ENCODE data around the gene PPIA.
"Not testable (repeated sequence)": the region's sequence is repeated elsewhere in the genome, so short reads cannot be mapped to it uniquely, and the experiment has no call there.

PPIA gene

DNA sequence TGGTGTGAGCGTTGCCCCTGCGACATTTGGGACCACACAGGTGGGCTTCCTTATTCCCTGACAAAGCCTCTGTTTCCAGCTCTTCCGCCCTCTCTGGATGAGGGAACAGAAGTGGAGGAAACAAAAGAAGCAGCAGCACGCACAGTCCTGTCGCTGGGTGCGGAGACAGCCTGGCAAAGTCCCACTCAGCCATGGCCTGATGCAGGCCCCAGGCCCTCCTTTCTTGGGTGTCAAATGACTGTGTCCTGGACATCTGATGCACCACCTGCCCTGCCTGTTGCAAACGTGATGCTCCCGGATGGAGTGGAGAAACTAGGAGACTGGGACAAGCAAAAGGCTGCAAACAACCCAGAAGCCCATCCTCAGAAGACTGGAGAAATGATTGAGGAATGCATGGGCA is 27.1 kb upstream of the PPIA start:
- Mint-ChIP-seq H3K27ac (peak overlapping the region; percentile 26), H3K27me3 (no peaks in the 10 kb centered on the region), H3K9me3 (no peaks in the 10 kb centered on the region), H3K4me1 (ENCODE audit: low read depth) (peaks cover 37% of the 10 kb centered on the region), H3K4me3 (no peak overlapping the region), H3K36me3 (ENCODE audit: low read depth) (peaks cover 52% of the 10 kb centered on the region)
- no peak for DNase-seq

DNA sequence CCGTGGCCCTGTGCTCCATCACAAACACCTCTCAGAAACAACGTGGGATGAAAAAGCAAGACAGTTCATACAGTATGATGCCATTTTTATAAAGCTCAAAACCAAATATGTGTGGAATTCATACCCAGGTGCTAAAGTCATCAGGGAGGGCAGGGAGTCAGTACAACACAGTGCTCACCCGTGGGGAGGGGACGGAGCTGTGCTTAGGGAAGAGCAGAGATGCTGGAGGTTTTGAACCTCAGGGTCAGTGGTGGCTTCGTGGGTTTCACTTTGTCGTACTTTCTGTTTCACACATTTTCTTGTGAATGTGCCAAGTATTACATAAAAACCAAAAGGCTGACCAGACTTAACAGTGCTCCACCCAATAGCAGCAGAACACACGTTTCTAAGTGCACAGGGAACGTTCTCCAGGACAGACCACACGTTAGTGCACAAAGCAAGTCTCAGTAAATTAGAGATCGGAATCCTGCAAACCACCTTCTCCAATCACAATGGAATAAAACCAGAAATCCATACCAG is 26.6 kb upstream of the PPIA start:
- no peak for DNase-seq
- H3K27ac Mint-ChIP-seq, result peak overlapping the region; percentile 26

DNA sequence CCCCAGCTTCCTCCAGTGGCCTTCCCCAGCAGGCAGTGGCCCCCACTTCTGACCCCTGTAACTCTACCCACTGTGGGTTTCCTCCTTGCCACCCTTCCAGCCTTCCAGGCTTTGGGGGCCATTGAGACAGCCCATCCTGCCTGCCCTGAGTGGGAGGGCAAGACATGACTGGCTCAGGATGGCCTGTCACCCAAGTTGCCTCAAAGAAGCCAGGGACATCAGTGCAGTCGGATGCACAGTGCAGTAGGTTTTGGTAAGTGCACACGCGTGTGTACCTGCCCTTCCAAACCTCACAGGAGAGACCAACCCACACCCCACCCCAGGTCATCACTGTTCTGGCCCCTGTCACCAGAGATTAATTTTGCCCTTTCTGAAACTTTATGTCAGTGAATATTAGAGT is 25.1 kb upstream of the PPIA start:
- H3K4me1 Mint-ChIP-seq (ENCODE audit: low read depth), result peaks cover 37% of the 10 kb centered on the region
- H3K27me3 Mint-ChIP-seq, result no peaks in the 10 kb centered on the region
- no peak for DNase-seq
- no peak overlapping the region for H3K27ac Mint-ChIP-seq
- peaks cover 32% of the 10 kb centered on the region for H3K36me3 Mint-ChIP-seq (ENCODE audit: low read depth)
- H3K4me3 Mint-ChIP-seq, result no peak overlapping the region
- no peaks in the 10 kb centered on the region for H3K9me3 Mint-ChIP-seq

More for the DNA sequence above, 26.6 kb upstream of the PPIA start:
- H3K27me3 Mint-ChIP-seq, result no peaks in the 10 kb centered on the region
- H3K36me3 Mint-ChIP-seq (ENCODE audit: low read depth), result peaks cover 47% of the 10 kb centered on the region
- H3K4me1 Mint-ChIP-seq (ENCODE audit: low read depth), result peaks cover 37% of the 10 kb centered on the region
- no peaks in the 10 kb centered on the region for H3K9me3 Mint-ChIP-seq
- no peak overlapping the region for H3K4me3 Mint-ChIP-seq

DNA sequence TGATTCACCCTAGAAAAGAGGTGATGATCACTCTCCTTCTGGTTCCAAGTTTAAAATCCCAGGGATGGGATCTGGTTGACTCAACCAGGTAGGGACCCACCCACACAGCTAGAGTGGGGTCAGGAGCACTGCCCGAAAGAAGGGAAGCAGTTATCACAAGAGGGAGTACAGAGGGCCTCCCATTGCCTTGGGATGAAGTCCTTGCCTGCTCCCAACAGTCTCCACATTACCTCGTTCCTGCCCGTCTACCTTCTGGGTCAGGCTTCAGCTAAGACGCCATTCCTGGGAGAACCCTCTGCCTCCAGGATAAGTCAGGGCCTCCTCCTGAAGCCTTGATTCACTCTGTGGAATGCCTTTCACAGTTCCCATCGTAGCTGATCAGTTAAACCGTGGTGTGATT is 24.0 kb upstream of the PPIA start:
- no peak overlapping the region for H3K4me3 Mint-ChIP-seq
- peaks cover 35% of the 10 kb centered on the region for H3K4me1 Mint-ChIP-seq (ENCODE audit: low read depth)
- H3K36me3 Mint-ChIP-seq (ENCODE audit: low read depth), result peaks cover 21% of the 10 kb centered on the region
- H3K27ac Mint-ChIP-seq, result no peak overlapping the region
- DNase-seq, result no peak
- no peaks in the 10 kb centered on the region for H3K9me3 Mint-ChIP-seq
- no peaks in the 10 kb centered on the region for H3K27me3 Mint-ChIP-seq

DNA sequence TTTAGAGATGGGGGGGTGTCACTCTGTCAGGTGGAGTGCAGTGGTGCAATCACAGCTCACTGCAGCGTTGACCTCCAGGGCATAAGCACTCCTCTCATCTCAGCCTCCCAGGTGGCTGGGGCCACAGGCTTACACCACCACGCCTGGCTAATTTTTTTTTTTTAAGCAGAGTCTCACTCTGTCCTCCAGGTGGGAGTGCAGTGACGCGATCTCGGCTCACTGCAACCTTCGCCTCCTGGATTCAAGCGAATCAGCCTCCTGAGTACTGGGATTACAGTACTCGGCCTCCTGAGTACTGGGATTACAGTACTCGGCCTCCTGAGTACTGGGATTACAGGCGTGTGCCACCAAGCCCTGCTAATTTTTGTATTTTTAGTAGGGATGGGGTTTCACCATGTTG is 23.6 kb upstream of the PPIA start:
- Mint-ChIP-seq H3K36me3 (ENCODE audit: low read depth) (peaks cover 17% of the 10 kb centered on the region), H3K4me1 (ENCODE audit: low read depth) (peaks cover 31% of the 10 kb centered on the region), H3K4me3 (no peak overlapping the region), H3K27me3 (no peaks in the 10 kb centered on the region), H3K9me3 (no peaks in the 10 kb centered on the region), H3K27ac (no peak overlapping the region)
- no peak for DNase-seq

DNA sequence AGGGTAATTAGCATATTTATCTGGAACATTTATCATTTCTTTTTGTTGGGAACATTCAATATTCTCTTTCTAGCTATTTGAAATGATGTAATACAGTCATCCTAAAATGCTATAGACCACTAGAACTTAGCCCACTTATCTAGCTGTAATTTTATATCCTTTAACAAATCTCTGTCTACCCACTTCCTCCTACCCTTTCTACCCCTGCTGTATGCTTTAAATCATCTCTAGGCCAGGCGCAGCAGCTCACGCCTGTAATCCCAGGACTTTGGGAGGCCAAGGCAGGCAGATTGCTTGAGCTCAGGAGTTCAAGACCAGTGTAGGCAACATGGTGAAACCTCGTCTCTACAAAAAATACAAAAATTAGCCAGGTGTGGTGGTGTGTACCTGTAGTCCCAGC is 22.0 kb upstream of the PPIA start:
- not testable (repeated sequence) for H3K9me3 Mint-ChIP-seq; H3K36me3 Mint-ChIP-seq (ENCODE audit: low read depth); DNase-seq; H3K27ac Mint-ChIP-seq; H3K27me3 Mint-ChIP-seq; H3K4me3 Mint-ChIP-seq
- H3K4me1 Mint-ChIP-seq (ENCODE audit: low read depth), result peaks cover 15% of the 10 kb centered on the region

DNA sequence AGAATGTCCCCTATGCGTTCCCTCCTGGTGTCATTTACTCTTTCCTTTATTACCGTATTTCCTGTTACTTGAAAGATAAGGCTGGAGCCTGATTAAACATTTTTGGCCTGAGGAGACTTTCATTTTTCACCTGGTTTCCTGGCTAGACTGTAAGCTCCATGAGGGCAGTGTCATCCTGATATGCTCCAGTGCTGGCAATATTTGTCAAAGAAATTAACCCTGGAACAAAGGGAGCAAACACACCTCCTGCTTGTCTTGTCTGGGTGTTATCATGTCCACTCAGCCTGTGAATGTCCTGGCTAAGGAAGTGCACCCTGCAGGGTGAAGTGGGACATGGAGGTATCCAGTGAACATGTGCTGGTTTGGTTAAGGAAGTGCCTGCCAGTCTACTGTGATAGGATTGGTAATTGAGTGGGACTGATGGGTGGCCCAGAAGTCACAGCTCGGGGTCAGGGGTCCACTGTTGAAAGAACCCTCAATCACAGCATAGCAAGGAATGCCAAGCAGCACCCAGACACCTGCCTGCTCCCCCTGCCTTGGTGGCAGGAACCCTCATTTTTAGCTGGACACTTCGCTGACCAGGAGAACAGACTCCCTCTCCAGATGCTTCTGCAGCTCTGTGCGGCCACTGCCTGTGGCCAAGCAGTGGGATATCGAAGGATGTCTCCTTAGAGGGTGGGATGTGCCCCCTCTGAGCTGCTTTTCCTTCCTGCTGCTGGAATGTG is 20.9 kb upstream of the PPIA start:
- no peaks in the 10 kb centered on the region for H3K9me3 Mint-ChIP-seq
- no peak overlapping the region for H3K27ac Mint-ChIP-seq
- DNase-seq, result no peak
- no peak overlapping the region for H3K4me3 Mint-ChIP-seq
- H3K36me3 Mint-ChIP-seq (ENCODE audit: low read depth), result no peaks in the 10 kb centered on the region
- H3K27me3 Mint-ChIP-seq, result no peaks in the 10 kb centered on the region
- H3K4me1 Mint-ChIP-seq (ENCODE audit: low read depth), result peaks cover 6% of the 10 kb centered on the region

DNA sequence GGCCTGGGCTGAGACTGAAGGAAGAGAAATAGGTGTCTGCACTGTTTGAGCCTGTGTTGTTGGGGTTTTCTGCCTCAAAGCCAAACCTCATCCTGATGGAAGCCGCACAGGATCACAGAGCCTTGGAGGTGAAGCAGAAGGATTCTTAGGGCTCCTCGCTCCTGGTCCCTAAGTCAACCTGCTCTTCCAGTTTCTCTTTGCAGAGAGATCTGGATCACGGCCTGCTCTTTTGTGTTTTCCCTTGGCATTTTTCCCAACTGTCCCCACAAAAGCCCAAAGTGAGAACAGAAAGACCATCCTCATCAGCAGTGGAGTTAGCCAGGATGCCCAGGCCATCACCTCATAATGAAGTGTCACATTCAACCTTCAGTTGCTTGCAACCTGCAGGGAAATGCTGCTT is 20.3 kb upstream of the PPIA start:
- H3K27ac Mint-ChIP-seq, result no peak overlapping the region

DNA sequence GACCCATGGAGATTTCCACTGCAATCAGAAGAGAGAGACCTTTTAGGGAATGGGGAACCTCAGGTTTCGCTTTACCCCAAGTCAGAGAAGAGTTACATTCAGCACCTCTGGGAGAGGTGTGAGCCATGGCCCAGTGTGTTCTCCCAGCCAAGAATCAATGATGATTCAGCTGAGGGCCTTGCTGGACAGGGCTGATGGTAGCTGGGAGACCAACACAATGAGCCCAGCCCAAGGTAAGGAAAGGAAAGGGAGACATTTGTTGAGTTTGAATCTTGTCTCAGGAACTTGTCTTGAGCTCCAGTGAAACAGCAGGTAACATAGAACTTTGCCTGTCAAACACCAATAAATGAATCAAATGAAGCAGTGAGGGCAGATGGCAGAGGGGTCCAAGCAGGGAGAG is 14.0 kb upstream of the PPIA start:
- H3K36me3 Mint-ChIP-seq (ENCODE audit: low read depth), result no peaks in the 10 kb centered on the region
- H3K9me3 Mint-ChIP-seq, result peaks cover 5% of the 10 kb centered on the region
- no peaks in the 10 kb centered on the region for H3K27me3 Mint-ChIP-seq
- no peak overlapping the region for H3K27ac Mint-ChIP-seq
- H3K4me1 Mint-ChIP-seq (ENCODE audit: low read depth), result no peaks in the 10 kb centered on the region
- DNase-seq, result no peak
- no peak overlapping the region for H3K4me3 Mint-ChIP-seq

More for the DNA sequence above, 20.3 kb upstream of the PPIA start:
- Mint-ChIP-seq H3K27me3 (no peaks in the 10 kb centered on the region), H3K4me3 (no peak overlapping the region), H3K36me3 (ENCODE audit: low read depth) (no peaks in the 10 kb centered on the region), H3K4me1 (ENCODE audit: low read depth) (peaks cover 3% of the 10 kb centered on the region), H3K9me3 (no peaks in the 10 kb centered on the region)
- no peak for DNase-seq

DNA sequence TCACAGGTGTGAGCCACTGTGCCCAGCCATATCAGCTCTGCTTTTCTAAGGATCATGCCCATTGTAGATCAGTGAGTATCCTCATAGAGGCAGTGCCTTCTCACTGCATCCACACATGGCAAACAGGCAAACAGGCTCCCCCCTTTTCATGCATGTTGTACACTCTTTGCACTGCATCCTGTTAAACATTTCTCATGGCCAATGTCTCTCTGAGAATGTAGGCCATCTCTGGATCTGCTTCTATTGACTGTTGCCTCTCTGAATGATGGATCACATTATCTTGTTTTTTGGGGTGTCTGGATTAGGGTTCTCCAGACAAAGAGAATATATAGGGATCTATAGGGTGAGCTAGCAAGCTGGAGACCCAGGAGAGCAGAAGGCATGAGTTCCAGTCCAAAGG is 13.1 kb upstream of the PPIA start:
- Mint-ChIP-seq H3K4me1 (ENCODE audit: low read depth) (no peaks in the 10 kb centered on the region), H3K9me3 (peaks cover 5% of the 10 kb centered on the region), H3K27me3 (no peaks in the 10 kb centered on the region), H3K27ac (no peak overlapping the region), H3K4me3 (no peak overlapping the region), H3K36me3 (ENCODE audit: low read depth) (no peaks in the 10 kb centered on the region)
- no peak for DNase-seq

DNA sequence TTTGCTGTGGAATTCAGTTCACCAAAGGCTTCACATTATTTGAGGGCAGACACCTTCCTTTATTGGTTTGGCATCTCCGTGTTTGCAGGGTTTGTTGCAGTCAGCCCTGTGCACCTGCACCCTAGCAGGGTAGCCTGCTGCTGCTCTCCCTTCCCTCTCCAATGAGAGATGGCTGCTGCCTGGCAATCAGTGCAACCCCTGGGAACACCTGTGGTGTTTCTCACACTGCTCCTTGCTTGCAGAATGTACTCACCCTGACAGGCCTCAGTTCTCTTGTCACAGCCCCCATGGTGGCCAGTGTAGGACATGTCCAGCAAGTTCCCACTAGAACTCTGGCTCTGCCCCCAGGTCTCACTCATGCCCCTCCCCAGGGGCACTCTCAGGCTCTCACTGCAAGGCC is 12.1 kb upstream of the PPIA start:
- Mint-ChIP-seq H3K27ac (no peak overlapping the region), H3K4me3 (no peak overlapping the region), H3K9me3 (peaks cover 5% of the 10 kb centered on the region), H3K36me3 (ENCODE audit: low read depth) (no peaks in the 10 kb centered on the region), H3K4me1 (ENCODE audit: low read depth) (no peaks in the 10 kb centered on the region), H3K27me3 (no peaks in the 10 kb centered on the region)
- no peak for DNase-seq

DNA sequence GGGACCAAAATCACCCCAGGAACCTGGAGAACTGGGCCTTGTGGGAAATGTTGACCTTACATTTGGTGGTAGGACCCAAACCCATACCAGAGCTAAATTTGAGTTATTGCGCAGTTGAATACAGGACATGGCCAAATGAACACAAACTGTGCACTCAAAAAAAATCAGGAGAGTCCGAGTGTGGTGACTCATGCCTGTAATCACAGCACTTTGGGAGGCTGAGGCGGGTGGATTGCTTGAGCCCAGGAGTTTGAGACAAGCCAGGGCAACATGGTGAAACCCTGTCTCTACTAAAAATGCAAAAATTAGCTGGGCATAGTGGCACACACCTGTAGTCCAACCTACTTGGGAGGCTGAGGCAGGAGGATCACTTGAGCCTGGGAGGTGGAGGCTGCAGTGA is 11.3 kb upstream of the PPIA start:
- not testable (repeated sequence) for H3K36me3 Mint-ChIP-seq (ENCODE audit: low read depth)

DNA sequence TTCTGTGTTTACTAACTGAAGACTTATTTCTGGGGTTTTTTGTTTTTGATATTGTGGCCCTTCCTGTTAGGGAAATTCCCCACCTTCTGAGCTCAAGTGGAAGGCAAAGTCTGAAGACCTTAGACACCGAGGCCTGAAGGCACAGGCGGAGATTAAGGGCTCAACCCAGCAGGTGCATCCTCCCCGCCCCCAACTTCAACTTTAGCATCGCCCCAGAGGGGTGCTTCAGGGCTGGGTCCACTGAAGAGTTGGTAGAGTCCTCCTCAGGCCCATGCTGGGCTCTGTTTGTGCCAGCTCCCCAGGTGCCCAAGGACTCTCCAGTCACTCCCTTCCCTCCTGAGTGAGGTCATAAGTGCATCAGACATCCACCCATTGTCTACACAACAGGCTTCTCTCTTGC is 9.4 kb upstream of the PPIA start:
- no peak for DNase-seq
- H3K27me3 Mint-ChIP-seq, result no peaks in the 10 kb centered on the region
- no peaks in the 10 kb centered on the region for H3K36me3 Mint-ChIP-seq (ENCODE audit: low read depth)
- no peaks in the 10 kb centered on the region for H3K4me1 Mint-ChIP-seq (ENCODE audit: low read depth)
- no peak overlapping the region for H3K27ac Mint-ChIP-seq
- H3K9me3 Mint-ChIP-seq, result peaks cover 5% of the 10 kb centered on the region
- no peak overlapping the region for H3K4me3 Mint-ChIP-seq

More for the DNA sequence above, 11.3 kb upstream of the PPIA start:
- H3K9me3 Mint-ChIP-seq; H3K27ac Mint-ChIP-seq; H3K4me3 Mint-ChIP-seq; H3K4me1 Mint-ChIP-seq (ENCODE audit: low read depth); DNase-seq; H3K27me3 Mint-ChIP-seq: not testable (repeated sequence)

DNA sequence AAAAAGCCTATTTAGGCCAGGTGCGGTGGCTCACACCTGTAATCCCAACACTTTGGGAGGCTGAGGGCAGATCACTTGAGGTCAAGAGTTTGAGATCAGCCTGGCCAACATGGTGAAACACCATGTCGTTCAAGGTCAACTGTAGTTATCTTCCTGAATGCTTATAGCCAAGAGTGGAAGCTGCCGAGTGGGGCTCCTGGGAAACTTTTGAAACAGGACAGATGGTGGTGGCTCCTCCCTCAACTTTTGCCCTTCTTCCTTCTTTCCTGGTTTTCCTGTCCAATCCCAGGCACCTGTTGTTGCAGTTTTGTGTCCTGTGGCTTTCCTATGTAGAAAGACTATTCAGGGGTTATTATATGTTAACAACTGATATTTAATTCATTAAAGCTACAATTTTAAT is 8.7 kb upstream of the PPIA start:
- Mint-ChIP-seq H3K4me1 (ENCODE audit: low read depth) (no peaks in the 10 kb centered on the region), H3K9me3 (peaks cover 5% of the 10 kb centered on the region)
- DNase-seq, result no peak

DNA sequence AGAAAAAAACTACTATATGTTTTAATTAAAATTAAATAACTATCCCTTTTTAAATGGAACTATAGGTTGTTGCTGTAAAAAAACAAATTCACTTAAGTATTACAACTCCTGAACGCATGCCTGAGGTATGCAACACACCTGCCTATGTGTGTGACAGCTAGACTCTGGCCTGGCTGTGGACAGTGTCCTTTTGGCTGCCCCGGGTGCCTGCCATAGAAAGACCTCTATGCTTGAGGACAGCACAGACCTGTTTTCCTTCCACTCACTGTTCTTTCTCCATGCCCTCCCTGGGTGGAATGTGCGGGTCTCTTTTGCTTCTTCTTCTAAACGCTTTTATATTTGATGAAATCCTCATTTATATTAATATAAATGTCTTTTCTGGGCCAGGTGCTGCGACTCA is 6.5 kb upstream of the PPIA start:
- Mint-ChIP-seq H3K9me3 (no peaks in the 10 kb centered on the region), H3K27ac (no peak overlapping the region), H3K4me1 (ENCODE audit: low read depth) (no peaks in the 10 kb centered on the region), H3K4me3 (no peak overlapping the region), H3K27me3 (no peaks in the 10 kb centered on the region), H3K36me3 (ENCODE audit: low read depth) (no peaks in the 10 kb centered on the region)
- DNase-seq, result no peak

More for the DNA sequence above, 8.7 kb upstream of the PPIA start:
- Mint-ChIP-seq H3K4me3 (no peak overlapping the region), H3K27ac (no peak overlapping the region), H3K27me3 (no peaks in the 10 kb centered on the region), H3K36me3 (ENCODE audit: low read depth) (no peaks in the 10 kb centered on the region)
